Measurements from ENCODE around the gene RPAP2. TPM values are rescaled to one million over a fixed set of nuclear protein-coding genes. Genes with fewer than 3 reads are reported as not detected.

Gene RPAP2
- total RNA-seq, 2 experiments from 2014 or later = 8.6 to 21.9 TPM

- no peak overlapping the region for H3K4me3 ChIP-seq (ENCODE audit: low read depth, low read length, poor library complexity, severe bottlenecking)
- no peak overlapping the region for H3K27ac ChIP-seq (ENCODE audit: low read depth, low read length, poor library complexity, severe bottlenecking)
- TF ChIP-seq EZH2phosphoT487 (IDR thresholded peaks at IDR 0.05; ENCODE audit: borderline replicate concordance, low read depth, low read length) (no peak), CTCF (conservative IDR thresholded peaks at IDR 0.05; ENCODE audit: low read length) (no peak)
- H2AFZ ChIP-seq (ENCODE audit: low read length) = no peak overlapping the region
- ChIA-PET CTCF (ENCODE audit: unreplicated experiment) (no interaction called here), POLR2A (interaction anchor here (0.5 kb wide), 2 partner anchors 136 to 201 kb away, joined by 3 to 6 read pairs; no protein-coding TSS in a partner anchor)
- H4K20me1 ChIP-seq (ENCODE audit: insufficient read depth, low read length) = no peaks in the 10 kb centered on the region
- no peaks in the 10 kb centered on the region; the same call in 1 of the 2 replicates for H3K36me3 ChIP-seq (ENCODE audit: insufficient read depth, low read length)
- H3K9me2 ChIP-seq (ENCODE audit: insufficient read depth, low read length) = no peaks in the 10 kb centered on the region
- H3K79me2 ChIP-seq (ENCODE audit: insufficient read depth, low read depth, low read length) = no peaks in the 10 kb centered on the region
- BruUV-seq (replicated peaks) = no TSS peak
- no peaks in the 10 kb centered on the region for H3K4me1 ChIP-seq (ENCODE audit: insufficient read depth, low read length, poor library complexity, severe bottlenecking)
- no peaks in the 10 kb centered on the region for H3K9me3 ChIP-seq (ENCODE audit: low read length)
- no peak overlapping the region for H3K4me2 ChIP-seq (ENCODE audit: low read length)
- DNase-seq (ENCODE audit: low spot score) = no peak
- intact Hi-C loops (cut with micrococcal nuclease; ENCODE audit: unreplicated experiment) = no loop called here
These were observed 64.1 kb downstream of the RPAP2 start for GRCh38 chr1:92362970-92363369.

GRCh38 chr1:92363401-92363800 lies 64.5 kb downstream of the RPAP2 start:
- BruUV-seq (replicated peaks) = no TSS peak
- POLR2A ChIA-PET = interaction anchor here (0.5 kb wide), 2 partner anchors 136 to 201 kb away, joined by 3 to 6 read pairs; no protein-coding TSS in a partner anchor
- no peak for TF ChIP-seq CTCF (conservative IDR thresholded peaks at IDR 0.05; ENCODE audit: low read length)
- TF ChIP-seq EZH2phosphoT487 (IDR thresholded peaks at IDR 0.05; ENCODE audit: borderline replicate concordance, low read depth, low read length) = no peak
- Histone ChIP-seq H3K9me3 (ENCODE audit: low read length) (no peaks in the 10 kb centered on the region), H3K4me2 (ENCODE audit: low read length) (no peak overlapping the region), H3K4me1 (ENCODE audit: insufficient read depth, low read length, poor library complexity, severe bottlenecking) (no peaks in the 10 kb centered on the region), H3K79me2 (ENCODE audit: insufficient read depth, low read depth, low read length) (no peaks in the 10 kb centered on the region), H4K20me1 (ENCODE audit: insufficient read depth, low read length) (no peaks in the 10 kb centered on the region), H2AFZ (ENCODE audit: low read length) (no peak overlapping the region), H3K4me3 (ENCODE audit: low read depth, low read length, poor library complexity, severe bottlenecking) (no peak overlapping the region), H3K27ac (ENCODE audit: low read depth, low read length, poor library complexity, severe bottlenecking) (no peak overlapping the region), H3K36me3 (ENCODE audit: insufficient read depth, low read length) (no peaks in the 10 kb centered on the region; the same call in 1 of the 2 replicates), H3K9me2 (ENCODE audit: insufficient read depth, low read length) (no peaks in the 10 kb centered on the region)
- intact Hi-C loops (cut with micrococcal nuclease; ENCODE audit: unreplicated experiment) = no loop called here
- CTCF ChIA-PET (ENCODE audit: unreplicated experiment) = no interaction called here
- DNase-seq (ENCODE audit: low spot score) = no peak

- H3K9me2 ChIP-seq (ENCODE audit: insufficient read depth, low read length) = no peaks in the 10 kb centered on the region
- H3K4me3 ChIP-seq (ENCODE audit: low read depth, low read length, poor library complexity, severe bottlenecking) = no peak overlapping the region
- no peaks in the 10 kb centered on the region for H4K20me1 ChIP-seq (ENCODE audit: insufficient read depth, low read length)
- ChIA-PET CTCF (ENCODE audit: unreplicated experiment) (no interaction called here), POLR2A (interaction anchor here (0.6 to 1.7 kb wide), 2 partner anchors 10 to 30 kb away, joined by 3 to 4 read pairs; no protein-coding TSS in a partner anchor)
- H3K4me2 ChIP-seq (ENCODE audit: low read length) = no peak overlapping the region
- no peak for TF ChIP-seq CTCF (conservative IDR thresholded peaks at IDR 0.05; ENCODE audit: low read length)
- no peak for TF ChIP-seq EZH2phosphoT487 (IDR thresholded peaks at IDR 0.05; ENCODE audit: borderline replicate concordance, low read depth, low read length)
- H3K9me3 ChIP-seq (ENCODE audit: low read length) = no peaks in the 10 kb centered on the region
- H3K4me1 ChIP-seq (ENCODE audit: insufficient read depth, low read length, poor library complexity, severe bottlenecking) = no peaks in the 10 kb centered on the region
- no peak overlapping the region for H3K27ac ChIP-seq (ENCODE audit: low read depth, low read length, poor library complexity, severe bottlenecking)
- H3K36me3 ChIP-seq (ENCODE audit: insufficient read depth, low read length) = no peaks in the 10 kb centered on the region; the same call in 1 of the 2 replicates
- no peak for DNase-seq (ENCODE audit: low spot score)
- no peaks in the 10 kb centered on the region for H3K79me2 ChIP-seq (ENCODE audit: insufficient read depth, low read depth, low read length)
- no peak overlapping the region for H2AFZ ChIP-seq (ENCODE audit: low read length)
- no TSS peak for BruUV-seq (replicated peaks)
- intact Hi-C loops (cut with micrococcal nuclease; ENCODE audit: unreplicated experiment) = no loop called here
These were observed 66.7 kb downstream of the RPAP2 start for GRCh38 chr1:92365378-92366039.
